B cell (primary cell): ENCODE measurements around the gene HIBADH. TPM values are rescaled to one million over a fixed set of nuclear protein-coding genes. Genes with fewer than 3 reads are reported as not detected.

Experiments used
- ATAC-seq: fragments of 200-7000 bp; cut with Tn5 transposase; one replicate; pipeline ENCODE4 v1.10.0; 2021; ENCODE audit warnings: low read depth, mild to moderate bottlenecking, moderate number of reproducible peaks, moderate library complexity
- CTCF ChIA-PET: fragments of 350-600 bp; sonication (Branson Sonifier 250); formaldehyde crosslinking; loops from one replicate; lab custom pipeline; 2021; ENCODE audit warnings: antibody characterized with exemption, inconsistent platforms; lab: Charles Lee
- POLR2A ChIA-PET: fragments of 350-600 bp; sonication (Branson Sonifier 250); formaldehyde crosslinking; loops from one replicate; lab custom pipeline; 2021; ENCODE audit warnings: antibody characterized with exemption; lab: Charles Lee
- DNase-seq: peaks from one replicate; pipeline ENCODE4 v3.0.0; 2013
- H2AFZ ChIP-seq: 2 replicates; pipeline ENCODE4 v1.6.1; 2012; ENCODE audit warnings: mild to moderate bottlenecking, low read depth, low read length; ENCODE audit not compliant: insufficient read depth, poor library complexity, severe bottlenecking
- H3K27ac ChIP-seq, 2 donors: 1 replicate in 1 of 2; 2 replicates in 1 of 2; pipeline ENCODE4 v1.5.1; 2012 to 2013; ENCODE audit warnings: low read length in 2 of 2, mild to moderate bottlenecking in 2 of 2, moderate library complexity in 1 of 2
- H3K27me3 ChIP-seq, 4 experiments: fragments of 200-600 bp in 1 of 4; sonication (generic) in 1 of 4; replicated peaks in 1 of 4; 1 replicate in 2 of 4; 2 replicates in 2 of 4; pipeline versions ENCODE4 v1.6.1 to v1.7.0; 2013 to 2016; ENCODE audit warnings: low read length in 3 of 4, mild to moderate bottlenecking in 2 of 4, mixed read lengths in 1 of 4, moderate library complexity in 1 of 4; ENCODE audit not compliant: insufficient read depth in 4 of 4, control insufficient read depth in 3 of 4; ENCODE audit errors: control extremely low read depth in 1 of 4
- H3K36me3 ChIP-seq, 2 experiments: replicated peaks in 1 of 2; 1 replicate in 1 of 2; 2 replicates in 1 of 2; pipeline versions ENCODE4 v1.6.1 to v1.7.1; 2013; ENCODE audit warnings: low read length in 1 of 2; ENCODE audit not compliant: insufficient read depth in 2 of 2, control insufficient read depth in 1 of 2; ENCODE audit errors: control extremely low read depth in 1 of 2, extremely low read depth in 1 of 2
- H3K4me1 ChIP-seq, 2 donors: fragments of 200-600 bp in 1 of 2; sonication (generic) in 1 of 2; 1 replicate in 1 of 2; 2 replicates in 1 of 2; pipeline versions ENCODE4 v1.5.1 to v1.6.1; 2013 to 2017; ENCODE audit warnings: low read length in 2 of 2; ENCODE audit not compliant: control insufficient read depth in 2 of 2, insufficient read depth in 2 of 2
- H3K4me2 ChIP-seq: replicated peaks from 2 replicates; pipeline ENCODE3; 2012; ENCODE audit warnings: mild to moderate bottlenecking, low read depth, low read length; ENCODE audit not compliant: poor library complexity, severe bottlenecking
- H3K4me3 ChIP-seq, 5 experiments: fragments of 200-600 bp in 1 of 5; sonication (generic) in 1 of 5; 1 replicate in 3 of 5; 2 replicates in 2 of 5; pipeline versions ENCODE4 v1.5.1 to v1.7.0; 2011 to 2016; ENCODE audit warnings: low read length in 4 of 5, mild to moderate bottlenecking in 4 of 5, low read depth in 2 of 5, control low read depth in 1 of 5, moderate library complexity in 1 of 5; ENCODE audit not compliant: insufficient read depth in 1 of 5; ENCODE audit errors: control extremely low read depth in 1 of 5, extremely low read depth in 1 of 5
- H3K79me2 ChIP-seq: fragments of 200-600 bp; sonication (generic); one replicate; pipeline ENCODE4 v1.6.0; 2016; ENCODE audit warnings: low read length; ENCODE audit not compliant: control insufficient read depth, insufficient read depth
- H3K9ac ChIP-seq: fragments of 200-600 bp; sonication (generic); 2 replicates; pipeline ENCODE4 v1.6.1; 2017; ENCODE audit warnings: mild to moderate bottlenecking, low read length, moderate library complexity
- H3K9me3 ChIP-seq, 3 donors: one replicate each; pipeline versions ENCODE4 v1.6.1 to v1.7.1; 2013; ENCODE audit warnings: low read length in 2 of 3; ENCODE audit not compliant: control insufficient read depth in 2 of 3, insufficient read depth in 1 of 3; ENCODE audit errors: control extremely low read depth in 1 of 3
- H4K20me1 ChIP-seq: 2 replicates; pipeline ENCODE4 v1.6.0; 2012; ENCODE audit warnings: mild to moderate bottlenecking, low read length; ENCODE audit not compliant: insufficient read depth, control insufficient read depth, poor library complexity, severe bottlenecking
- H3K27ac Mint-ChIP-seq: one replicate; pipeline ENCODE4 v1.8.0; 2021; ENCODE audit warnings: mixed read lengths
- H3K27me3 Mint-ChIP-seq: one replicate; pipeline ENCODE4 v1.8.0; 2021; ENCODE audit warnings: mixed read lengths
- H3K4me1 Mint-ChIP-seq: one replicate; pipeline ENCODE4 v1.8.0; 2021; ENCODE audit warnings: mixed read lengths
- H3K4me3 Mint-ChIP-seq: one replicate; pipeline ENCODE4 v1.8.0; 2021; ENCODE audit warnings: mixed read lengths
- H3K9me3 Mint-ChIP-seq: one replicate; pipeline ENCODE4 v1.8.0; 2022; ENCODE audit warnings: mixed read lengths; ENCODE audit not compliant: insufficient read depth
- CTCF ChIP-seq: fragments of 200-600 bp; IDR thresholded peaks from one replicate; pipeline ENCODE4 v1.8.0; 2022; ENCODE audit warnings: antibody characterized with exemption, mild to moderate bottlenecking
- EZH2 ChIP-seq: IDR thresholded peaks from 2 replicates; pipeline ENCODE4 v1.6.1; 2012; ENCODE audit warnings: borderline replicate concordance, low read depth, mild to moderate bottlenecking, moderate library complexity, low read length; ENCODE audit not compliant: insufficient read depth, poor library complexity, severe bottlenecking
- WGBS: methylation state at CpG from one replicate; pipeline ENCODE4 v1.1.5; 2013; ENCODE audit warnings: missing lambda C conversion rate; ENCODE audit not compliant: insufficient coverage; 5-methylcytosine and 5-hydroxymethylcytosine counted together
- intact Hi-C: fragments of 100-400 bp; cut with micrococcal nuclease; formaldehyde crosslinking; loops from one replicate; pipeline ENCODE4 v1.10.0; 2022
- polyA plus RNA-seq: library from polyadenylated mRNA; depleted of rRNA; stranded (reverse); fragments of >200 nt; gene quantifications from 2 replicates; pipeline ENCODE4 v1.2.3, GENCODE V29; 2012
- total RNA-seq, 2 donors: library from RNA; stranded (reverse); fragments of 120-200 nt in 1 of 2; gene quantifications; 1 replicate in 1 of 2; 2 replicates in 1 of 2; pipeline versions ENCODE4 v1.2.3 to v1.2.4, GENCODE V29; 2013 to 2022

HIBADH gene
- total and polyA plus RNA-seq, 2 donors (not counting 1 experiment from before 2014, with no cell fraction given) = 6.9 to 14.1 TPM

- no peaks in the 10 kb centered on the region for H3K79me2 ChIP-seq
- H4K20me1 ChIP-seq = no peaks in the 10 kb centered on the region
- no peak overlapping the region for H3K4me3 Mint-ChIP-seq
- ATAC-seq (no peak), DNase-seq (no peak)
- no peaks in the 10 kb centered on the region for H3K9me3 Mint-ChIP-seq
- no peak for TF ChIP-seq EZH2
- TF ChIP-seq CTCF = no peak
- WGBS = 96% methylated on average over 2 of the region's 2 CpGs
- no peaks in the 10 kb centered on the region for H3K9me3 ChIP-seq
- no peak overlapping the region for H3K4me2 ChIP-seq
- POLR2A ChIA-PET = no interaction called here
- H3K27ac Mint-ChIP-seq = no peak overlapping the region
- no peaks in the 10 kb centered on the region for H3K4me1 Mint-ChIP-seq
- H3K4me3 ChIP-seq = no peak overlapping the region
- no peak overlapping the region for H3K27ac ChIP-seq
- peaks cover 12% of the 10 kb centered on the region for H3K27me3 Mint-ChIP-seq
- H3K27me3 ChIP-seq = no peaks in the 10 kb centered on the region
- H3K4me1 ChIP-seq = no peaks in the 10 kb centered on the region
- no peak overlapping the region for H3K9ac ChIP-seq
- CTCF ChIA-PET = no interaction called here
- intact Hi-C loops = no loop called here
- H2AFZ ChIP-seq = no peak overlapping the region
- H3K36me3 ChIP-seq = no peaks in the 10 kb centered on the region
Measured at GRCh38 chr7:27670177-27670576, 7.5 kb upstream of the HIBADH start.

- Mint-ChIP-seq H3K4me3 (no peak overlapping the region), H3K27ac (no peak overlapping the region), H3K9me3 (no peaks in the 10 kb centered on the region), H3K4me1 (peaks cover 6% of the 10 kb centered on the region), H3K27me3 (peaks cover 4% of the 10 kb centered on the region)
- Histone ChIP-seq H3K9ac (no peak overlapping the region), H4K20me1 (no peaks in the 10 kb centered on the region), H3K4me1 (peaks cover 10 to 12% of the 10 kb centered on the region in 2 donors), H3K36me3 (no peaks in the 10 kb centered on the region), H3K9me3 (no peaks in the 10 kb centered on the region), H3K4me2 (no peak overlapping the region), H3K27me3 (no peaks in the 10 kb centered on the region), H3K27ac (no peak overlapping the region), H3K4me3 (no peak overlapping the region), H2AFZ (no peak overlapping the region), H3K79me2 (peaks cover 9% of the 10 kb centered on the region)
- intact Hi-C loops = loop anchor here (10.0 kb wide), 2 partner anchors 259 to 489 kb away; no protein-coding TSS in a partner anchor
- POLR2A ChIA-PET = no interaction called here
- CTCF ChIA-PET = no interaction called here
- TF ChIP-seq EZH2 = no peak
- no peak for TF ChIP-seq CTCF
- no peak for ATAC-seq
- no peak for DNase-seq
Measured at GRCh38 chr7:27665531-27665930, 2.8 kb upstream of the HIBADH start.
